G401.6 (cell line): ENCODE data around the gene HRK.
"Not testable (repeated sequence)": the region's sequence is repeated elsewhere in the genome, so short reads cannot be mapped to it uniquely, and the experiment has no call there.

Source experiments
- FAIRE-seq: peaks from 2 replicates; lab custom pipeline; 2012; peaks lifted over from hg19 to GRCh38; lab: Jason Lieb, UNC

HRK gene

GRCh38 chr12:116818341-116818856 lies 62.8 kb downstream of the HRK start:
- FAIRE-seq = no peak

- FAIRE-seq = not testable (repeated sequence)
These were observed 66.5 kb downstream of the HRK start for GRCh38 chr12:116814766-116815165.

- FAIRE-seq = no peak
These were observed 67.8 kb downstream of the HRK start for GRCh38 chr12:116813271-116814041.

- FAIRE-seq = no peak
These were observed 69.0 kb downstream of the HRK start for GRCh38 chr12:116812238-116812637.

GRCh38 chr12:116808113-116809105 lies 72.8 kb downstream of the HRK start:
- no peak for FAIRE-seq

- FAIRE-seq = no peak
These were observed 73.7 kb downstream of the HRK start for GRCh38 chr12:116807546-116807945.

GRCh38 chr12:116806845-116807440 lies 74.3 kb downstream of the HRK start:
- FAIRE-seq = no peak
